Cardiac fibroblast (primary cell): ENCODE results near the gene MTM1.

Source experiments
- DNase-seq, 2 donors: peaks; one replicate each; pipeline versions ENCODE4 v3.0.0 to v3.0.0-alpha.2; 2010; ENCODE audit warnings: low read depth in 2 of 2
- H3K4me3 ChIP-seq, 2 donors: replicated peaks in 1 of 2; 1 replicate in 1 of 2; 2 replicates in 1 of 2; pipeline ENCODE4 v1.5.1; 2011; ENCODE audit warnings: low read depth in 2 of 2, low read length in 2 of 2, mild to moderate bottlenecking in 2 of 2, moderate library complexity in 1 of 2
- TF ChIP-seq, protein P1 (sequence below): IDR thresholded peaks from one replicate; pipeline ENCODE4 v1.5.1; 2011; ENCODE audit warnings: low read depth, mild to moderate bottlenecking, low read length, inconsistent platforms

MTM1 gene

DNA sequence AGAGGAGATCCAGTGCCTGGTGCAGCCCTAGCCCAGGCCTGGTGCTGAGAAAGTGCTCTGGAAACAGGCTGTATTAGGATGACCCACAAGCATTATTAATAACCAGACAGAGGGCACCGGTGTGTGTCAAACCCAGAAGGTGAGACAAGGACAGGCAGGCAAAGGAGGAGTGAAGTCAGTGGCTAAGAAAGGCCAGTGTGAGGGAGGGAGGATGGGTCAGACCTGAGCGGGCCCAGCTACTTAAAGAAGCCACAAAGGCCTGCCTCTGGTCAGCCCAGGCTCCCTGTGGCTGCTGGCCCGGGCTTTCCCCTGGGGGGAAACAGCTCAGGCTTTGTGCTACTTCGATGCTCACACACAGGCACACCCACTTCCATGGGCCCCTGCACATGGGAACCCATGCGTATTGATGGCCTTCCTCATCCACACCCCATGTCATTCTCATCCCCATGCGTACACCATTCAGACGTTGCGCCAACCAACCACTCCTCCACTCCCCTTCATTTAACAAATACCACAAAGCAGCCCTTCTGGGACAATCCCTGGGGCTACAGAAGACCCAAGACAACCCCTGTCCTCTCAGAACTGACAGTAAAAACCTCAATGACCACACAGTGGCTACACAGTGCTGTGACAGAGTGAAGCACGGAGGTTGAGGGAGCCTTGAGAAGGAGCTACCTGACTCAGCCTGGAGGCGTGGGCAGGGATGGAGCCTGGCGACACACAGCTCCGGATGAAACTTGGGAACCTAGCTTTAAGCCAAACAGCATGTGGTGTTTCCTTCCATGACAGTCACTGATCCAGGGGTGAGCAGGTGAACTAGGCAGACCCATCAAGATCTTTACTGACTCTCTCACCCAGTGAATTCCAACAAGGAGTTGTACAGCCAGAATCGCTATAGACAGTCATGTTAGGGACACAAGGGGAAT lies 24.9 kb upstream of the MTM1 start:
- no peak overlapping the region for H3K4me3 ChIP-seq
- DNase-seq: no peak
- TF ChIP-seq, protein P1, sequence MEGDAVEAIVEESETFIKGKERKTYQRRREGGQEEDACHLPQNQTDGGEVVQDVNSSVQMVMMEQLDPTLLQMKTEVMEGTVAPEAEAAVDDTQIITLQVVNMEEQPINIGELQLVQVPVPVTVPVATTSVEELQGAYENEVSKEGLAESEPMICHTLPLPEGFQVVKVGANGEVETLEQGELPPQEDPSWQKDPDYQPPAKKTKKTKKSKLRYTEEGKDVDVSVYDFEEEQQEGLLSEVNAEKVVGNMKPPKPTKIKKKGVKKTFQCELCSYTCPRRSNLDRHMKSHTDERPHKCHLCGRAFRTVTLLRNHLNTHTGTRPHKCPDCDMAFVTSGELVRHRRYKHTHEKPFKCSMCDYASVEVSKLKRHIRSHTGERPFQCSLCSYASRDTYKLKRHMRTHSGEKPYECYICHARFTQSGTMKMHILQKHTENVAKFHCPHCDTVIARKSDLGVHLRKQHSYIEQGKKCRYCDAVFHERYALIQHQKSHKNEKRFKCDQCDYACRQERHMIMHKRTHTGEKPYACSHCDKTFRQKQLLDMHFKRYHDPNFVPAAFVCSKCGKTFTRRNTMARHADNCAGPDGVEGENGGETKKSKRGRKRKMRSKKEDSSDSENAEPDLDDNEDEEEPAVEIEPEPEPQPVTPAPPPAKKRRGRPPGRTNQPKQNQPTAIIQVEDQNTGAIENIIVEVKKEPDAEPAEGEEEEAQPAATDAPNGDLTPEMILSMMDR: no peak

DNA sequence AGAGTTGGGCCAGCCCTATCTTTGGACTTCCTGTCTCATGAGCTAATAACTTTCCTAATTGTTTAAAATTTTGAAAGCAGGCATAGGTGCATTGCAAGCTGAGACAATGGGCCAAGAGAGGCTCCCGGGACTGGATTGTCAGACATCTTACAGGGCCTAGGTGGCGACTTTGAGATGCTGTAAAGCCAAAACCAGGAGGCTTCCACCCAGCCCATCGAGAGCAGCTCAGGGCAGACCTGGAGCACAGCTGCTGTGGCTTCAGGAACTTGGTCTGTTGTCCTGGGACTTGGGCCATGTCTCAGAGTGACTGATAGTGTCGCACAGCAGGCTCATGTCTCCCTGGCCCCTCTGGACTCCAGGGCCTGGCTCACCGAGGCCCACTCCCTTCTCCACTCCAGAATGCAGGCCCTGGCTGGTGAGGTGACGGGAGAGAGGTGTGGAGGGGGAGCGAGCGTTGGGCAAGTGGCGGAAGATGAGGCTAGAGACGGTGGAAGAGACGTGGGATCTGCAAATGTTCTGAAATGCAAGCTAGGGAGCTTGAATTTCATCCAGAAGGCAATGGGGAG lies 24.1 kb upstream of the MTM1 start:
- H3K4me3 ChIP-seq: no peak overlapping the region
- DNase-seq: peak in 1 of 2 donors; percentile 13
- TF ChIP-seq, protein P1: no peak

GRCh38 chrX:150544835-150545770 lies 23.3 kb upstream of the MTM1 start:
- TF ChIP-seq, protein P1: no peak
- DNase-seq: peak in 1 of 2 donors; percentile 42

GRCh38 chrX:150546711-150547153 lies 21.7 kb upstream of the MTM1 start:
- DNase-seq: peak in 1 of 2 donors; percentile 30
- H3K4me3 ChIP-seq: no peak overlapping the region
- TF ChIP-seq, protein P1: no peak

More at GRCh38 chrX:150544835-150545770, 23.3 kb upstream of the MTM1 start:
- no peak overlapping the region for H3K4me3 ChIP-seq

DNA sequence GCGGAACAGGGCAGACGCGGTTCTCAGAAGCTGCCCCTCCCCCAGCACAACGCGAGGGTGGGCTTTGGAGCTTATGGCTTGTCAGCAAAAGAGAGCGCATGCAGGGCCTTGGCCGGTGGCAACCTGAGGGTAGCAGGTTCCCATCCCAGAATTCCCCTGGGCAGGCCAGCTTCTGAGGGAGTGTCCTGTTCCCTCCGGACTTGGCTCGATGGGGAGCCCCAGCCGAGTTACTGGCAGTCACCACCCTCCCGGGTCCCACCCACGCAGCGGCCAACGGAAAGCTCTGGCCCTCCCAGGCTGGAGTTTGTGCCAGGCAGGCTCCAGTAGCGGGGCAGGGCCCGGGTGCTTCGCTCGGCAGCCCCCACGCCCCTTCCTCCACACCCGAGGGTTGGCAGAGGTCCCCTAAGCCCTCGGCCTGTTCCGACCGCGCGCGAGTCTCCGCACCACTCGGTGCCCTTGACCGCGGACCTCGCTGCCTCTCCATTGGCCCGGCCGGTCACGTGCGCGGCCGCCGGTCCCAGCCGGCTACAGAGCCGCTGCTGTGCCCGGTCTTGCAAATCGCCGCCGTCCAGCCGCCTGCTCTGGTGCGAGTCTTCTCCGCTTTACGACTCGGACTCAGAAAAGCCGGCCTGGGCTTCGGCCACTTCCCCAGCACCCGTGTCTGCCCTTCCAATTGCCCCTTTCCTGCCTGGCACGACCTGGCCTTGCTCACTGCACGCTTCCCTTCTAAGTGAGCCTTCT lies 20.9 kb upstream of the MTM1 start:
- TF ChIP-seq, protein P1: no peak

GRCh38 chrX:150548251-150548650 lies 20.2 kb upstream of the MTM1 start:
- no peak overlapping the region for H3K4me3 ChIP-seq
- TF ChIP-seq, protein P1: no peak
- DNase-seq: no peak

More for the DNA sequence above, 20.9 kb upstream of the MTM1 start:
- peak; percentile 34 to 70 for DNase-seq
- peak overlapping the region; percentile 21 to 34 for H3K4me3 ChIP-seq
